SHP77 treated with DMSO at 0.1 percent for 48 hours (cell line): ENCODE data around the gene UBE2D1.

Experiments
- DNase-seq: peaks from one replicate; lab custom pipeline; 2025; lab: John Stamatoyannopoulos, UW

UBE2D1 gene

DNA sequence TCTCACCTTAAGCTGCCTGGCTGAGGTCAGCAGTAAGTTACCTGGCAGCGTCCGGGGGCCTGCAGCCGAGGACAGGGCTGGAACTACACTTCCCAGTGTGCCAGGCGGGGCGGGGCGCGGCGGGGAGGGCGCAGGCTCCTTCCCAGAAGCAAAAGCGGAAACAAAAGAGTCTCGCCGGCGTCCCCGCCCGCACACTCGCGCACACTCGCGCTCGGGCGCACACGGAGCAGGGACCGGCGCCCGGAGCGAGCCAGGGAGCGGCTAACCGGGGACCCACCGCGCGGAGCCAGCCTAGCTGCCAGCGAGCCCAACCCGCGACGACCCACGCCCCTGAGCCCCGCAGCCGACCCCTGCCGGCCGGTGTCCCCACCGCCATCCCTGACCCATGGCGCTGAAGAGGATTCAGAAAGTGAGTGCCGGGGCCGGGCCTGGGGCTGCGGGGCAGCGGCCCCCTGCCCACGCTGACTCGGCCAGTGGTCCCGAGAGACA lies at the start of gene UBE2D1:
TSS of gene UBE2D1 (plus strand) at position 190 of the 489 bp plus-strand sequence. CDS start at position 386, 196 bp downstream.
- DNase-seq = peak; percentile 34

DNA sequence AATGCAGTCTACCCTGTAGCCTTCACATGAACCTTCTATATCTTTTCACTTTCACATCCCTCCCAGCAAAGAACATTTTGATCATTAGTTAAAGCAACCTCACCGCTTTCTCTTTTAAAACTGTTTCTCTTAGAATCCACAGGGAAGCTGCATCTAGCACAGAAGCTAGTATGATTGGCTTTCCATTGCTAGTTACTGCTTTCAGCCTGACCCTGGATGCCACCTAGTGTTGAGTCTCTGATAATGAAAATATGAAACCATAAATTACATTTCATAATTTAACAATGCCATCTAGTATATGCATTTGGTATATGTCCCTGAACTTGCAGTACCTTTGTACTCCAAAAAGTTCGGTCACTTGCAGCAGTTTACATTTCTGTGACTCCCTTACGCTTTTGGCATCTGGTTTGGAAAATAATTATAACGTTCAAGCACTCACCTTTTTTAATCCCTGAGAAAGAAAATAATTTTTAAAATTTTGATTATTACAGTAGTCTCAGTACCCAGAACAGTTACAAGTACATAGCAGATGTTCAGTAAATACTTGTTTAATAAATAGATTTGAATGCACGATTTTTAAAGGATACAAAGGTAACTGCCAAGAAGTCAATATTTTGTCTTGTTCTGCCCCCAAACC lies 43.1 kb upstream of the UBE2D1 start:
- peak; percentile 1 for DNase-seq

- DNase-seq = no peak
Measured at GRCh38 chr10:58293989-58294388, 40.8 kb upstream of the UBE2D1 start.

- peak; percentile 1 for DNase-seq
Measured at GRCh38 chr10:58299580-58299979, 35.2 kb upstream of the UBE2D1 start.

DNA sequence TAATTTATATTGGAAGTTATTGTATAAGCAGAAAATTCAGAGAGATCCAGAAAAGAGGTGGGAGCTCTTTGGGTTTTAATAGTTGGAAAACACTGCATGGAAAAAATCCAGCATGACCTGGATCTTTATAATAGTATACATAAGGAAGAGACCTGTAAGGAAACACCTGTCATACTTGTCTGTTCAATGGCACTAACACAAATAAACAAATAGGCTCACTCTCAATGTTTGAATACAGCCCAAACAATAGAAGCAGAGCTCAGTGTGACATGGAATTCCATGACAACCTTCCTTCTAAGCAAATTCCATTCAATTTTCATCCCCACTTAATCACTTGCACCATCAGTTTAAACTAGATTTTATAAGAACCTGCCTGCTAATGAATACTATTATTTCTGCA lies 34.1 kb upstream of the UBE2D1 start:
- no peak for DNase-seq

GRCh38 chr10:58302254-58302653 lies 32.6 kb upstream of the UBE2D1 start:
- no peak for DNase-seq

- DNase-seq = no peak
Measured at GRCh38 chr10:58304099-58304633, 30.6 kb upstream of the UBE2D1 start.

DNA sequence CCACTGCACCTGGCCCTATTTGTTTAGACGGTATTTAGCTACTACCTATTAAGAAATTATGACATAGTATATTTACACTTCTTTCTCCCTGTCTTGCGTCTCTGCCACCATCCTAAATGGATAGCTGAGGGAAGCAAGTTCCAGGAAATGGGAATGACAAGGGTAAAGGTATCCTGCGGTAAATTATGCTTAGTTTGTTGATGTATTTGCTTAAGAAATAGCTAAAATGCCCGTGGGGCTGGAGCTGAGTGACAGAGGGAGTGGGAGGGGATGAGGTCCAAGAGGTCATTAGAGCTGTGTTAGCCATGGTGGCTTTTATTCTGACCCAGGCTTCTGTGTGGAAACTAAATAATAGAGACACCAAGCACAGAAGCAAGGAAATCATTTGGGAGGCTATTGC lies 29.0 kb upstream of the UBE2D1 start:
- DNase-seq = no peak

GRCh38 chr10:58307676-58308075 lies 27.1 kb upstream of the UBE2D1 start:
- no peak for DNase-seq

DNA sequence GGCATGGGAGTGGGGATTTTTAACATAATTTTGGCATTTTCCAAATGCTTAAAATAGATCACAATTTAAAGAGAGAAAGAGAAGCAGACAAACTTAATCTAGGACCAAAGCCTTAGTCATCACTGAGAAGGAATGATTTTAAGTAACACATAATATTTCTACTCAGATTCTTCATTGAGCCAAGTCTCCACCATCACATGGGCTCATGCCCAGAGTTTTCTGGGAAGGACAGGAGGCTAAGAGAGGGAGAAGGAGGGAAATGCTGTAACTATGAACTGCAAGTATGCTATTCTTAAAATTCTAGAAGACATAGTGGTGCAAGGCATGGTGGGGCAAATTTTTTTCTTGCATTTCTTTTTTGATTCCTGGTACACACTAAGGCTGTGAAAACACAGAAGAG lies 23.8 kb upstream of the UBE2D1 start:
- no peak for DNase-seq

GRCh38 chr10:58316874-58317273 lies 17.9 kb upstream of the UBE2D1 start:
- DNase-seq = no peak

DNA sequence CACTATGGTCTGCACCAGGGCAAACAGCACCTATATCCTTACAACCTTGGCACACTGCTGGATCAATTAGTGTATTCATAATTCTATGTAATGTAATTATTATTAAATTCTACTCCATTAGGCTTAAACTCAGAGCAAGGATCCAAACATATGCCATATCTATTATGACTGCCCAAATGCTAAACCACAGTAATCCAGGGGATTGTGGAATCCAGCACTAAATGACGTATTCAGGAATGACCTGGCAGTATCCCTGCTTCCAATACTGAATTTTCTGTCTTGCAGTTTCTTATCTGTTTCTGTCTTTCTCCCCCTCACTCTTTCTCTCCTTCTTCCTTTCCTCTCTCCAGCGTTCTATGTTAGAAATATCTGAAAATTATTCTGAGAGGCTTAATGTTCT lies 16.5 kb upstream of the UBE2D1 start:
- no peak for DNase-seq

DNA sequence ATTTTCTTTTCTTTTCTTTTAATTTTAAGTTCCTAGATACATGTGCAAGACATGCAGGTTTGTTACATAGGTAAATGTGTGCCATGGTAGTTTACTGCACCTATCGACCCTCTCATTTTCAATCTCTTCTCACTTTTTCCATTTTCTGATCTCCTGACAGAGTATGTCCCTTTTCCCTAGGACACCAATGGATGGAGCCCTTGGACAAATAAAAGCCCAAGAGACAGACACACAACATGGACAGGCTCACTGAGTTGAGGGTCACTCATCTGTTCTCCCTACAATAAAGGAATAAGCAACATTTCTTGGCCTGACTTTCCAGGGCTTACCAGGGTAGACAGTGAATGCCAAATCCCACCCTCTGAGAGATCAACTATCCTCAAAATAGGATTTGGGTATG lies 15.2 kb upstream of the UBE2D1 start:
- DNase-seq = no peak

DNA sequence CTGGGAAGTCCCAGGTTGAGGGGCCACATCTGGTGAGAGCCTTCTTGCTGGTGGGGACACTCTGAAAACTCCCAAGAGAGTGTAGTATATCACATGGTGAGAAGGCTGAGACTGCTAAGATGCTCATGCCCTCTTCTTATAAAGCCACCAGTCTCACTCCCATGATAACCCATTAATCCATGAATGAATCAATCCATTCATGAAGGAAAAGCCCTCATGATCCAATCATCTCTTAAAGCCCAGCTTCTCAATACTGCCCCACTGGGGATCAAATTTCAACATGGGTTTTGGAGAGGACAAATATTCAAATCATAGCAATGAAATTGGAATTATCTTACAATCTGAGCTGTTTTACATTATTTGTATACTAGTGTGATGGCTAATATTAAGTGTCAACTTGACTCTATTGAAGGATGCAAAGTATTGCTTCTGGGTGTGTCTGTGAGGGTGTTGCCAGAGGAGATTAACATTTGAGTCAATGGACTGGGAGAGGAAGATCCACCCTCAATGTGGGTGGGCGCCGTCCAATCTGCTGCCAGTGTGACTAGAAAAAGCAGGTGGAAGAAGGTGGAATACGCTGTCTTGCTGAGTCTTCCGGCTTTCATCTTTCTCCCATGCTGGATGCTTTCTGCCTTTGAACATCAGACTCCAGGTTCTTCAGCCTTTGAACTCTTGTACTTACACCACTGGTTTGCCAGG lies 14.3 kb upstream of the UBE2D1 start:
- DNase-seq = no peak

GRCh38 chr10:58322072-58322834 lies 12.6 kb upstream of the UBE2D1 start:
- no peak for DNase-seq

- DNase-seq = no peak
Measured at GRCh38 chr10:58322835-58323209, 12.0 kb upstream of the UBE2D1 start.

DNA sequence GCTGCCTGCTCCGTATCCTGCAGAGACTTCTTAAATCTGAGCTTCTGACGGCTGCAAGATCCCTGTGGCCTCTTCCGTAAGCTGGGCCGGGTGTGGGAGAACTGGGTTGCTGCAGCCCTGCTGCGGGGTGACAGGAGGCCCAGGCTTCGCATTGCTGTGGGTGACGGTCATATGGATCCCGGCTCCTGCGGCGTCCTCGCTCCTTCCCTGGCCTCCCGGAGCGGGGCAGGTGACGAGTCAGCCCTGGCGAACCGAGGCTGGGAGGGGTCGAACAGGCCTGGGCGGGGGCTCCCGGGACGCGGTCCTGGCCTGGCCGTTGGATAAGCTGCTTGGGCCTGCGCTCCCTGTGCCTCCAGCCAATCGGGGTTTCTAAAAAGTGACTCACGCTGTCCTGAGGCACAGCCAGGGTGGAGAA lies 7.8 kb upstream of the UBE2D1 start:
- DNase-seq = no peak

- no peak for DNase-seq
Measured at GRCh38 chr10:58328233-58328632, 6.6 kb upstream of the UBE2D1 start.

- no peak for DNase-seq
Measured at GRCh38 chr10:58330431-58330830, 4.4 kb upstream of the UBE2D1 start.

- no peak for DNase-seq
Measured at GRCh38 chr10:58331646-58332045, 3.2 kb upstream of the UBE2D1 start.

- DNase-seq = no peak
Measured at GRCh38 chr10:58335306-58336005, 650 bp downstream of the UBE2D1 start.

- no peak for DNase-seq
Measured at GRCh38 chr10:58336242-58336641, 1.4 kb downstream of the UBE2D1 start.
